ENCODE results near the gene FADS1.

FADS1 gene

GRCh38 chr11:61771195-61771894, 45.5 kb downstream of the FADS1 start:
- no peak for TF ChIP-seq CTCF (conservative IDR thresholded peaks at IDR 0.05; ENCODE audit: low read depth)
- CTCF ChIA-PET = interaction anchor here (0.6 kb wide), 1 partner anchor 20 kb away, joined by 4 read pairs; no protein-coding TSS in a partner anchor
- POLR2A ChIA-PET (ENCODE audit: low non-redundant PET) = no interaction called here
- no peak overlapping the region for H3K27ac ChIP-seq
- no peak for DNase-seq (ENCODE audit: low spot score)

GRCh38 chr11:61769946-61770683, 46.7 kb downstream of the FADS1 start:
- H3K27ac ChIP-seq = no peak overlapping the region
- TF ChIP-seq CTCF (conservative IDR thresholded peaks at IDR 0.05; ENCODE audit: low read depth) = no peak
- CTCF ChIA-PET = interaction anchor here (0.7 to 0.8 kb wide), 2 partner anchors 17 to 20 kb away, joined by 3 to 4 read pairs; no protein-coding TSS in a partner anchor
- POLR2A ChIA-PET (ENCODE audit: low non-redundant PET) = no interaction called here
- no peak for DNase-seq (ENCODE audit: low spot score)

GRCh38 chr11:61769169-61769920, 47.5 kb downstream of the FADS1 start:
- POLR2A ChIA-PET (ENCODE audit: low non-redundant PET) = no interaction called here
- H3K27ac ChIP-seq = no peak overlapping the region
- TF ChIP-seq CTCF (conservative IDR thresholded peaks at IDR 0.05; ENCODE audit: low read depth) = no peak
- CTCF ChIA-PET = interaction anchor here (0.7 to 0.8 kb wide), 3 partner anchors 16 to 19 kb away, joined by 3 to 4 read pairs (median 3); no protein-coding TSS in a partner anchor
- DNase-seq (ENCODE audit: low spot score) = no peak

GRCh38 chr11:61768376-61769076, 48.3 kb downstream of the FADS1 start:
- POLR2A ChIA-PET (ENCODE audit: low non-redundant PET) = no interaction called here
- CTCF ChIA-PET = interaction anchor here (0.8 kb wide), 1 partner anchor 15 kb away, joined by 3 read pairs; no protein-coding TSS in a partner anchor
- no peak for TF ChIP-seq CTCF (conservative IDR thresholded peaks at IDR 0.05; ENCODE audit: low read depth)
- no peak overlapping the region for H3K27ac ChIP-seq
- DNase-seq (ENCODE audit: low spot score) = no peak

GRCh38 chr11:61766353-61766841, 50.4 kb downstream of the FADS1 start:
- POLR2A ChIA-PET (ENCODE audit: low non-redundant PET) = no interaction called here
- no peak overlapping the region for H3K27ac ChIP-seq
- CTCF ChIA-PET = no interaction called here
- DNase-seq (ENCODE audit: low spot score) = no peak
- no peak for TF ChIP-seq CTCF (conservative IDR thresholded peaks at IDR 0.05; ENCODE audit: low read depth)
